ENCODE results near the gene SMIM36.
"Not testable (repeated sequence)": the region's sequence is repeated elsewhere in the genome, so short reads cannot be mapped to it uniquely, and the experiment has no call there.

Gene SMIM36

DNA sequence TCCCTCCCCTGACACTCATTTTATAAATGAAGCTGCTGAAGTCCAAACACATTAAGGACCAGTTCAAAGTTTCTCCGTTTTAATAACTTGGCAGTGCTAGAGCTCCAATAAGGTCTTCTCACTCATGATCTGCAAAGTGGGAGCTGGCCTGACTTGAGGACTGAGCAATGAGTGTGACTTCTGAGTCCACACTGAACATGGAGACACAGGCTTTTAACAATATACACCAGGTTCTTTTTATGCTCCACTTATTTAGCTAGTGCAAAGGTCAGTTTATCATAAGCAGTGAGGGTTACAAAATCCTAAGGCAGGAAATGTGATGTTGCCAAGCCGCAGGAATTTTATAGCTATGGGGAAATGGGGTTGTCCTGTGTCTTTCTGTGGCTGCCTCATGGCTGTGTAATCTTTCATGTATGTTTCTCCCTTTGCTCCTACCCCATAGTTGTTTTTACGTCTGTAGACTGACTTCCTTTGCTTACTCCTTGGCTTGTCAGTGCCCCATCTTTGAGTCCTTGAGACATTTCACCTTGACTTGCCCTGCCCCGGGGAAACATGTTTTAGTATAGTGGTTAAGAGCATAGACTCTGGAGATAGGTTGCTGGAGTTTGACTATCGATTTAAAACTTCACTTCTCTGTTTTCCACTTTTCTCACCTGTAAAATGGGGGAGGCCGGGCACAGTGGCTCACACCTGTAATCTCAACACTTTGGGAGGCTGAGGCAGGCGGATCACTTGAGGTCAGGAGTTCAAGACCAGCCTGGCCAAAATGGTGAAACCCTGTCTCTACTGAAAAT, 77.4 kb downstream of the SMIM36 start:
- no peak for DNase-seq (ENCODE audit: low spot score)

DNA sequence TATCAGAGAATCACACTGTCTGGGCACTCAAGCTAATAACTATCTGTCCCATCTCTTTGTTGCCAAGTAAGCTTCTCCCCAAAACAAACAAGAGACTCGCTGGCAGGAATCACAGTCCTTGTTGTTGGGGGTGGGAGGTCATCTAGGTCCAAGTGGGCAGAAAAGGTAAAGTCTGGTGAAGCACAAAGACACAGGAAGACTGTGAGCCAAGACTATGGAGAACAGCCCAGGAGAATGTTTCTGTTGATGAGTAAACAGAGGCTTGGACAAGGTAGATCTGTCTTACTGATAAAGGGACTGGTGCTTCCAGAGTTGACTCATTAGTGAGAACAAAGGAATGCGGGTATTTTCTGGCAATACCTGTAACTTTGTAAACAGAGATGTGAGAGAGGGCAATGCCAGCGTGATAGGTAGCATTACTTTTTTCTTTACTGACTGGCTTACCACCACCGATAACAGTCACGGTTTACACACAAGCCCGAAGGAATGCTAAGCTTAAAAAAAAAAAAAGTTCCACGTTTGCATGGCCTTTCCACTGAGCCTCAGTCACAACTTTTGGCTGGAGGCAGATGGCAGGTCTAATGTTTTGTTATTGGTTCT, 78.1 kb downstream of the SMIM36 start:
- peak; percentile 14 for DNase-seq (ENCODE audit: low spot score)

DNA sequence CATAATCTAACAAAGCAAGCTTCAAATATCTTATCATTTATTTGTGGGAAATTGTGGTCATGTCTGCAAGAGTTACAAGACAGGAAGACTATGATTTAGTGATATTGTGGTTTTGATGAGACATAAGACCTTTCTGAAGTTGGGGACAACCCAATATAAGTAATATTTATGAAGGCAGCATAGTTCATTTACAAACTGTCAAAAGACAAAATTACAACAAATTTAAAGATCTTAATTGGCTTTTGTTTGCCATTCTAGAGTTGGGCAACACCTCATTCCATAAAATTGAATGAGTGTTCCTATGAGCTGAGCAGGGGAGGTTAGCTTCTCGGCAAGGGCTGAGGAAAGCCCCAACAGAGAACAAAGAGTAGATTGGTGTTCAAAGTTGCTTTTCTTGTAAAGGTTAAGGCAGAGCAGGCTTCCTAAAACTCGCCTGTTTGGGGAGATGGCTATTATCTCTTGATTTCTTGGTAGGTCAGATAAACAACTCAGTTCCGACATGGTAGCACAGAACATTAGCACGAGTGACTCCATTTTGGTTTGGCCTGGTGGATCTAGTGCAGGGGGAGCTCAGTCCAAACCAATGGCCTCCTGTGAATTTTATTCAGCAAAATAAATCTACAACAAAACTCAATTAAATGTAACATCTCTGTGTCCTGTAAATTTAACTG, 78.8 kb downstream of the SMIM36 start:
- DNase-seq (ENCODE audit: low spot score), result no peak

DNA sequence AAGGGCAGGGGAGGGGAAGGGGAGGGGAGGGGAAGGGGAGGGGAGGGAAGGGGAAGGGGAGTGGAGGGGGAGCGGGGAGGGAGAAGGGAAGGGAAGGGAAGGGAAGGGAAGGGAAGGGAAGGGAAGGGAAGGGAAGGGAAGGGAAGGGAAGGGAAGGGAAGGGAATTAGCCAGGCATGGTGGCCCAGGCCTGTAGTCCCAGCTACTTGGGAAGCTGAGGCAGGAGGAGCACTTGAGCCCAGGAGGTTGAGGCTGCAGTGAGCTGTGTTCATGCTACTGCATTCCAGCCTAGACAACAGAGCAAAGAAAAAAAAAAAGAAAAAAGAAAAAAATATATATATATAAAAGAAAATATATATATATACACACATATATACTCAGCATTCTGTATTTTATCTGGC, 79.3 kb downstream of the SMIM36 start:
- DNase-seq (ENCODE audit: low spot score), result not testable (repeated sequence)

DNA sequence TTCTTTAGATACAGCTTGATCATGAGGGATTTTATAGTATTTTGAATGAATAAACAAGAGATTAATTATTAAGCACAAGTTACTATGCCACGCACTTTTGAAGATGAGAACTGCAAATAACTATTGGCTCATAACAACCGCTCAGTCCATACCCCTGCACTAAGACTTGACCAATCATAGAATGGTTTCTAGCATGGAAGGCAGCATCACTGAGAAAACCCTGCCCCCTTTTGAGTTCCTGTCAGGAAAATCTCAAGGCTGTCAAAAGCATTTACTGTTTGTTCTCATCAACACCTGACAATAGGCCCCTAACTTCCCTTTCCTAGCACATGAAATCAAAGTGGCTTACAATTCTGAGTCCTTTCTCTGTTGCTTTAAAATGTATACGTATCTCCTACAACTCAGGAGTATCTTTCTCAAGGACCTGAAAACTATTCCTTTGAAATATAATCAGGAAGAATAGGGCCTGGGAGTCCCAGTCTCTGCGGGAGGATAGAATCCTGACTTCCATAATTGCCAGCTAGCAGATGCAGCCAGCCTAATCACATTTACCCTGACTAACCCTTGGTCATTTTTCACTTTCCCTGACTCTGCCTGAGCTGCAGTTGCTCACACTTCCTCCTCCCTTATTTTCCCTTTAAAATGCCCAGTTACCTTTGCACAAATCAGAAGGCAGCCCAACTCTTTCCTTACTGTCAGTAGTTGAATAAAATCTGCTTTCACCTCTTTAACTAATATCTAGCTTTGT, 80.5 kb downstream of the SMIM36 start:
- no peak for DNase-seq (ENCODE audit: low spot score)

DNA sequence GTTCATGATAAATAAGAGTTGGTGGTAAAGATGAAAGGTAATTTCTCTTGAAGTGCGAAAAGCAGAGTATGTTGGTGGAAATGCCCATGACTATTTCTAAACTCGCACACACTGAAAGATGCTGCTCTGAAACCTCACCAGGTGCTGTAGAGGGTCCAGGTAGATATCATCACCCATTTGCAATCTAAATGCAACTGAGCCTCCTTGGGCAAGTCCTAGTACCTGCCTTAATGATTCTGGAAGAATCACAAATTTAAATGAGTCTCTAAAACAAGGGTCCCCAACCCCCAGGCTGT, 83.7 kb downstream of the SMIM36 start:
- DNase-seq (ENCODE audit: low spot score), result no peak

DNA sequence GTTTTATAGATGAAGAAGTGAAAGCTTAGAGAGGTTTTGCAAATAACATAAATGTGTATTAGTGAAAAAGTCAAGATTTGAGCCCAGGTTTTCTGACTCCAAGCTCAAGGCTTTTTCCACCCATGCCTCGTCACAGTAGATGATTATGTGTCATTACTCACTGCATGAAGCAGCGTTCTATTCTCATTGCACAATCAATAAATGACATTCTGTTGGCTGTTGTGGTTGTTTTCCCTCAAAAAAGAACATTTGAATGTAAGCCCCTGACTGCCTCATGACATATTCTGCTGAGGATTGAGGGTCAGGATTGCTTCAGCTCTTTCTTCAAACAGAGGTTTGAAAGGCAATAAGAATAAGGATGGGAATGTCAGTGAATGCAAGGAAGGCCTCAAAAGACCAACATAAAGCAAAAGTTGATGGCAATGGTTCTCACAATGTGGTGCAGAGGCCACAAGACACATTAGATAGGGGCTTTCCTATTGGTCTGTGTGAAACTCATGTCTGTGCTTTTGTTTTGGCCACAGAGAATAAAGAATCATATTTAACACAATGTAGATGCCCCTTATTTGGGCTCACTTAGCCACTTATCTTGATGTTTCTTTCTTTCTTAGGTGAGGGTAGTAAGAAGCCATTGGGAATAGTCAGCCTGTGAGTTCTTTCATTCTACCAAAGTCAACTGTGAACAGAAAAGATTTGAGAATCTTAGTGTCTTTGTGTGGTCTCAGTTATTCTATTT, 84.2 kb downstream of the SMIM36 start:
- DNase-seq (ENCODE audit: low spot score), result no peak

DNA sequence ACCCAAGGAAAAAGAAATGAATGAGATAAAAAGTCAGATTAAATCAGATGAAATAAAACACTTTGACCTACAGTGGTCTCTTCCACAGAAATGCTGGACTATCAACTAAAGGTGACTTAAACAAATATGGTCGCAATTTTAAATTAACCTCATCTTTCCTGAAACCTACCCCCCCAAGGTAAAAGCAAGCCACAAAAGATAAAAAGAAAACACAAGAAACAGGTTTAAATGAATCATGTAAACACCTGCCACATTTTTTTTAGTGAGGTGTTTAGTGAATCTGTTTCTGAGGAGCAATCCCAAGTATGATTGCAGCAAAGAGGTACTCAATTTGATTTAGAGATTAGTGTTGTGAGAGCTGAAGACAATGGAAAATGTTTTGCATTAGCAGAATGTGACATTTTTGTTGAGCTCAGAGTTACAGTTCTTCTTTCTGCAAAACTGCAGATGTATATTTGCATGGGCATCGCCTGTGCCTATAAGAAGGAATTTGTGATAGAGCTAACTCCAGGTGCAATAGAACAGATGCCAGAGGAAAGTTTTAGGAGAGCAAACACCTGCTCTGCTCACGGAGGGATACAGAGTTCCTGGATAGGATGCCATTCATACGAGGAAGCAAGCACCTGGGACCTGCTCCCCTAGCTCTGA, 86.2 kb downstream of the SMIM36 start:
- DNase-seq (ENCODE audit: low spot score), result no peak

DNA sequence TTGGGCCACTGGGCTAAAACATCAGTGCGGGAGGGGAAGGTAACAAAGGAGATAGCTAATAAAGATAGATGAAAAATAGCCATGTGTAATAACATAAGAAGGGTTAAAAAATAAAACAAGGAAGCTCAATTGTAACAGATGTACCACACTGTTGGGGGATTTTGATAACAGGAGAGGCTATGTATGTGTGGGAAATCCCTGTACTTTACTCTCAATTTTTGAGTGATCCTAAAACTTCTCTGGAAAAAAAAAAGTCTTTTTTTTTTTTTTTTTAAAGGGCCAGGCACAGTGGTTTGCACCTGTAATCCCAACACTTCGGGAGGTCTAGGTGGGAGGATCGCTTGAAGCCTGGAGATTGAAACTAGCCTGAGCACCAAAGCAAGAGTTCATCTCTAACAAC, 87.7 kb downstream of the SMIM36 start:
- DNase-seq (ENCODE audit: low spot score), result no peak

DNA sequence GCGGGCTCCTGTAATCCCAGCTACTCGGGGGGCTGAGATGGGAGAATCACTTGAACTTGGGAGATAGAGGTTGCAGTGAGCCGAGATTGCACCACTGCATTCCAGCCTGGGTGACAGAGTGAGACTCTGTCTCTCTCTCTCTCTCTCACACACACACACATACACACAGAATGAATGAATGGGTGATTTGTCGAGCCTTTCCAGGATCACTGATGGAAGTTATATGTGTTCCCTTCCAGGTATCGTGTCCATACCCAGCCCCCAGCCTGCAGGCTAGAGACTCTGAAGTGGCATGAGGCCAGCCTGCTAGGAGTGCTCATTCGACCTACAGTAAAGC, 88.5 kb downstream of the SMIM36 start:
- DNase-seq (ENCODE audit: low spot score), result not testable (repeated sequence)

DNA sequence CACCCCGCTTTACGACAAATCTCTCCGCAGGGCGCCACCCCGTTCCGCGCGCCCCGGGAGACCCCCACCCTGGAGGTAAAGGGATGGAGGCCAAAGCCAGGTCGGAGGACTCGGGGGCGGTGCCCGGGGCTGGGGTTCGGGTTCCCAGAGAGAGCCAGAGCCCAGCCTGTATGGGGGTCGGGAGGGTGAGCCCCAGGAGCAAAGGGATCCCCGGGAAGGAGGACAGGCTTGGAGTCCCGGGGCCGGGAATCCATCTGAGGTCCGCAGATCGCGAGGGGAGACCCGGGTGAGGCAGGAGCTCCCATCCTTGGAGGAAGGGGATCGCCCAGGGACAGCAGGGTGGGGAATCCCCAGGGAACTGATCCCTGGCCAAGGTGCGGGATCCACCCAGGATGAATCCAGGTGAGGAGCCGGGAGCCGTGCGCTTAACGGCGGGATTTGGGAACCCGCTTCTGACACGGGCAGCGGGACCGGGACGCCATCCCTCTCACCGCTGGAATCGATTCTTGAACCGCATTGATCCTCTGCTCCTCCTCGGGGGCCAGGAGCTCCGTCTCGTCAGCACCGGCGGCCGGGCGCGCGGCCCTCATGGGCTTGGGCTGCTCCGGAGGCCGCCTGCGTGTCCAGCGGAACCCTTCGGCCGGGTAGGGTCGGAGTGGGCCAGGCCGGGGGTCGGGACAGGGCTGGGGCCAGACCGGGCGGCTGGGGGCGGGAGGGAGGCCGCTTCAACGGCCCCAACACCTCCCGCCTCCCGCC, 89.9 kb downstream of the SMIM36 start, which contains the start of gene MMD:
MMD (minus strand) TSS at position 657 of the 756 bp plus-strand sequence; CDS start at position 517, 140 bp downstream.
- DNase-seq (ENCODE audit: low spot score), result no peak

DNA sequence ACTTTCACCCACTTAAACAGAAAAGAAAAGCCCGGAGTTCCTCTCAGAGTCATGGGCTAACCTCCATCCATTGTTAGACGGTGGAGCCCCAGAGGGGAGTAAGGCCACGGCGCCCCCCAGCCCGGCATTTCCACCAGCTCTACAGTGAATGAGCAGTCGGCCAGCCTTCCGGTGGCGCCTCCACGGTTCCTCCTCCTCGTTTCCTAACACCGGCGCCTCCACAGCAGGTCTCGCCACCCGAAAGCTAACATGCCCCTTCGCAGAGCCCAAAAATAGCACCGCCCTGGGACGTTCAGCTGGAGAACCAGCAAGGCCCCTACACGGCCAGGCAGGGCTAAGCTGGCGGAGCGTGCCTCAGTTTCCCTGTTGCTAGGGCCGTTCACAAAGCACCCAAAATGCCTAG, 90.5 kb downstream of the SMIM36 start:
- DNase-seq (ENCODE audit: low spot score), result peak; percentile 23

DNA sequence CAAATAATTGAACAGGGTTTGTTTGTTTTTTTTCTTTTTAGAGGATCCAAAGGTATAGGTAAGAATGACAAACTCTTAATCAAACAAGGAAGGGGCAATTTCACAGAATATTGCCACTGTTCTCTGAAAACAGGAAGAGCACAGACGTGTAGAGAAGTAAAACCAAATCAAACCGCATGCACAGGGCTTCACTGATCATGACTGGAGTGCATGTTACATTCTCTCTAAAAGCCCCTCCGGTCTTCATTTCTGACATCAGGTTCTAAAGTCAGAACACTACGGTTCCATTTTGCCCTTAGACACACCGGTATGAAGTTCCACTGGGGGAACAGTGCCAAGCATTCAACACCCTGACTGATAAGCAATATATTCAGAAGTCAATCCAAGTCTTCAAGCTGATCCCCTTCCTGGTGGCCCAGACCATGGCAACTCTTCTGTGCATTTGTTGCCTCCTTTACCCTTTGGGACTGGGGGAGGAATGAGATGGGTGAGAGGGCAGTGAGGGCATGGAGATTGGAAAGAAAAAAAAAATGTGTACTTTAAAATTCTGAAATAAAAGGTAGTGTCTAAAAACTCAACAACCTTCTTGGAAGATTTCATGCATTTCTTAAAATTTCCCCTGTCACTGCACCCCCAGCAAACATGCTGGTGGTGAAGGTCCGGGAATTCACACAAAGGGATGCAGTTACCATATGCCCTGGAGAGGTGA, 91.0 kb downstream of the SMIM36 start:
- DNase-seq (ENCODE audit: low spot score), result peak; percentile 77

DNA sequence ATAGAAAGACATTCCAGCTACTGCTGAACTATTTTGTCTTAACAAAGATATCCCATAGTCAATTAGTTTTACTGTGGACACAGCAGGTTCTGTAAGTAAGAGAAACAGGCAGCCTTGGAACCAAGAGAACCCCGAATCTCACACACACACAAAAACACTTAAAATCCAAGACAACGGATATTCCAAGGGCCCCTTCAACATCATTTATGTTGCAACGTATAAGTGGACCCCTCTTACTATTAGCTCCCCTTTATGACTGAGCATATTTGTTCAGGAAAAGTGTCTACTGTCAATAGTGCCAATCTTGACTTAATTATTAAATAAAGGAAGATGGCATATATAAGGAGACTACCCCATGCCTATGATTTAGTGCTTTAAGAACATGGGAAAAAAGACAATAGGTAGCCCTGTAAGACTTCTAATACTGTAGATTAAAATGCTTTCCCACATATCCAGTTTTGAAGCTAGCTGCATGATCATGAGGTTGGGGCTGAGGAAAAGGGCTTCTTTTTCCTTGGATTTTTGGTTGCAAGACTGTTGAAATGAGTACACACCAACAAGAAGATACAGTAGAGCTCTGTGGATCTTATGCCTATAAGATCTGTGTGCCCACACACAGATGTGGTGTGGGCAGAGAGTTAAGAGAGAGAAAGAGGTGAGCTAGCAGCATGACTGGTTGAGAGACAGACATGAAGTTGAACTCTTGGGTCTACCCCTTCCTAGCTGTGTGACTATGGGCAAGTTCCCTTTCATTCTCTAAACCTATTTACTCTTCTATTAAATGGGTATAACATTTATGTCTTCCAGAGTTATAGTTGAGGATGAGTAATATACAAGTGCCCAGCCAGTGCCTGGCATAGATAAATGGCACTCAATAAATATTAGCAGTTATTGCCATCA, 92.6 kb downstream of the SMIM36 start:
- no peak for DNase-seq (ENCODE audit: low spot score)

DNA sequence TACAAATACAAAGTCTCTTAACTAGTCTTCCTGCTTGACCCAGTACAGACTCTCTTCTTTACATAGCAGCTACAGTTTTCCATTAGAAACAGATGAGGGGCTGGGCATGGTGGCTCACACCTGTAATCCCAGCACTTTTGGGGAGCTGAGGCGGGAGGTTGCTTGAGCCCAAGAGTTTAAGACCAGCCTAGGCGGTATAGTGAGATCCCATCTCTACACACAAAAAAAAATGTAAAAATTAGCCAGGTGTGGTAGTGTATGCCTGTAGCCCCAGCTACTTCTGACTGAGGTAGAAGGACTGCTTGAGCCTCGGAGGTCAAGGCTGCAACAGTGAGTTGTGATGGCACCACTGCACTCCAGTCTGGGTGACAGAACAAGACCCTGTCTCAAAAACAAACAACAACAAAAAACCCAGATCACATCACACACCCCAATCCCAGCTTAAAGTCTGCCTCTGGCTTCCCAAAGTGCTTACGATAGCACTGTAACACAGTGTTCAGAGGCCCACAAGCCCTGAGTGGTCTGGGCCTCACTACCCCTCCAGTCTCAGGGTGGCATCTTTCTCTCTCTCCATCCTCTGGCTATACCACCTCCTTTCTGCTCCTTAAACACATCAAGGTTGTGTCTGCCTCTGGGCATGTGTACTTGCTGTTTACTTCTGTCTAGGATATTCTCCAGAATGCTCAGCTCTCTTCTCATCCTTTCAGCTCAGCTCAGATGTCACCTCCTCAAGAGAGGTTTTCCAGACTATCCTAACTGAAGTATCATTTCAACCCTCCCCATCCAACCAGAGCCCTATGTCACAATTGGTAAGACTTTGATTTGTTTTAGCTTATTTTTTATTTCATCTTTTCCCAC, 93.6 kb downstream of the SMIM36 start:
- DNase-seq (ENCODE audit: low spot score), result no peak

DNA sequence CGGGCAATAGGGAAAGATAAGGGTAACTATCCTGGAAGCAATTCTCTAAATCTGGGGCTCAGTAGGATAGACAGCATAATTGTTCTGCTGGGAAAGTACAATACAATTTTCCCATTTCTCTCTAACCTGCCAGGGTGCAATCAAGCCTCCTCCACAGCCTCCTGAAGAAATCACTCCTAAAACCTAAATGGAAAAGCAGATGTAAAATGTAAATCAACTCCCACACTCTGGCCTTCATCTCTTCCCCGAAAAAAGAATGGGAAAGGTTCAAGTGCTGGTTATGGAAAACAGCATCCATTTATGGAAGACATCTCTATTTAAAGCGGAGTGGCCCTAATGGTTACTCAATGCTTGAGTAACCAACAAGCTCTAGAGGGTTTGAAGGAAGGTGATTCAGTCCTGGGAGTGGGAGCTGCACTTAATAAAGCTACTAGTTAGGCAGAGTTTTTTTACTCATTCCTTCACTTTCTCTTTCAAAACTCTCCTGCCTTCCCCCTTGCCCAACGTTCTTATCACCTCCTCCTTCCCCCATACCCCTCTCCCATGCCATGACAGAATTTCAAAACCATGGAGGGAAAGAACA, 94.7 kb downstream of the SMIM36 start:
- DNase-seq (ENCODE audit: low spot score), result no peak

DNA sequence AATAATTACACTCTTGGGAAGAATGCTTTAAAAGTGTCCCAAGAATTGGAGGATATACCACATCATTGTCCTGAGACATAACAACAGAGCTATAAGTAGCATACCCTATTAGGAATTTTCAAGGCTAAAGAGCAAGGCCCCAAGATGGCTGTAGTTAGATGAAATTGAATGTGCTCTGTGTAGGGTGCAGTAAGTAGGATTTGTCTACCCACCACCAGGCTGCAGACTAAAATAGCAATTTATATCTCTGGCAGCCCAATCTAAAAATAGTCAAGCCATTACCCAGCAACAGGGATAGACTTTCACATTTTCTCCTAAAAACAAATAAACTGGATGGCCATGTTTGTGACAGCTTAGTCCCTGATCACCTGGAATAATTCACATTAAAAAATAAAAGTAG, 95.3 kb downstream of the SMIM36 start:
- DNase-seq (ENCODE audit: low spot score), result no peak

DNA sequence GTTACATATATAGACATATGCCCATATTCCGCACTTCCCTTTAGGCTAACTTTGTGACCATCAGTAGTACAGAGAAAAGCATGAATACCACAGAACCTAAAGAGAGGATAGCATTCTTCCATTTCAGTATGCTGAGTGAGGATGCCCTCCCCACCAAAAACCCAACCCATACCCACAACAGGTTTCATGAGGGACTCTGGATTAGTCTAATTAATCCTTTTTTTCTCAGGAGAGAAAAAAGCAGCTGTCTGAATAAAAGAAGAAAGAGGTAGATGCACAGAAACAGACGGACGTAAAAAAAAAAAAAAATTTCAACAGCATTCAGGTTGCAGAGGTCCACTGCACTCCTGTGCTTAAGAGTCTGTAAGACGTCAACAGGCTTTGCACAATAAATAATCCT, 96.3 kb downstream of the SMIM36 start:
- DNase-seq (ENCODE audit: low spot score), result no peak
